CD4-positive, alpha-beta T cell treated with Interleukin-15 for 4 hours (primary cell): Measurements from ENCODE around the gene CBFA2T2.
"Not testable (repeated sequence)": the region's sequence is repeated elsewhere in the genome, so short reads cannot be mapped to it uniquely, and the experiment has no call there.

Experiments
- DNase-seq: peaks from one replicate; pipeline ENCODE4 v3.0.0-alpha.2; 2020; ENCODE audit warnings: low spot score

Gene CBFA2T2

DNA sequence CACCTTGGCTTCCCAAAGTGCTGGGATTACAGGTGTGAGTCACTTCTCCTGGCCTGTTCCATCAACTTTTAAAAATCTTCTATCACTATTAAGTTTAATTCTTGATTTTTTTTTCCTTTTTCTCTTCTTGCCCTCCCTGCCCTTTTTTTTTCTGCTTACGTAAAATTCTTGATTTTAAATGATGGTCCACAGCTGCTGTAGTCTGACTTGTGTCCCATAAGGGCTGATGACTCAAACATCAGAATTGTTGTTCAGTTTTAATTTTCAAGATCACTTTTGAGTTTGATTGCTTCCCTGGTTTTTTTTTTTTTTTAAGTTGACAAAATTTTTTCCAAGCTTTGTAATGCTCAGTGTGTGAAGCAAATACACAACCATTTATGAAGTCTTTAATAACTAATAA, 61.9 kb downstream of the CBFA2T2 start:
- no peak for DNase-seq

DNA sequence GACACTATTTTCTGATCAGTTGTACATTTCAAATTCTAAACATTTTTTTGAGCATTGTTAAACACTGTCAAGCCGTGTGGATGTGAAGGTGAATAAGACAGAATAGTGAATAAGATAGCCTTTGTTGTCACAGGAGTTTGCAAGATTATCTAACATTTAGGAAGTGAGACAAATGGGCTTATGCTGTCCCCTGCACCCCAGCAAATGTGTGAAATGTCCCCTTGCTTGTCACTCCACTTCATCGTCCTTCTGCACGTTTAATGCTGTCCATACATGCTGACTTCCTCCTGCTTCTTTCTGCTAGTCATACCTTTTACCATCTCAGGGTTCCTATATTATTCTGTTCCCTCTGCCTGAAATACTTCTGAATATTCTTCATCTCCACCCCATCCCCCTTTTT, 62.6 kb downstream of the CBFA2T2 start:
- no peak for DNase-seq

DNA sequence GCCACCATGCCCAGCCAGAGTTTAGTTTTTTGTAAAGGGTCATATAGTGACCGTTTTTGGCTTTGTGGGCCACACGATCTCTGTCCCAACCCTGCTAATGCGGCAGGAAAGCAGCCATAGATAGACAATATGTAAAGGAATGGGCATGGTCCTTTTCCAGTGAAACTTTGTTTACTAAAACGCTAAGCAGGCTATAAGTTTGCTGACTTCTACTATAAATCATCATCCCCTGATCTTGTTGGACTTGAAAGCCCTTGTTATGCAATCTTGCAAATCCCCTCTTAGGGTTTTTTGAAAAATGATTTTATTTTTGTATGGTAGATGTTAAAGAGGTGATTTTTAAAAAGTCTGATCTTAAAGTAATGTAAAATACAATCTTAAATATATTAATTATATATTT, 63.6 kb downstream of the CBFA2T2 start:
- DNase-seq, result no peak

DNA sequence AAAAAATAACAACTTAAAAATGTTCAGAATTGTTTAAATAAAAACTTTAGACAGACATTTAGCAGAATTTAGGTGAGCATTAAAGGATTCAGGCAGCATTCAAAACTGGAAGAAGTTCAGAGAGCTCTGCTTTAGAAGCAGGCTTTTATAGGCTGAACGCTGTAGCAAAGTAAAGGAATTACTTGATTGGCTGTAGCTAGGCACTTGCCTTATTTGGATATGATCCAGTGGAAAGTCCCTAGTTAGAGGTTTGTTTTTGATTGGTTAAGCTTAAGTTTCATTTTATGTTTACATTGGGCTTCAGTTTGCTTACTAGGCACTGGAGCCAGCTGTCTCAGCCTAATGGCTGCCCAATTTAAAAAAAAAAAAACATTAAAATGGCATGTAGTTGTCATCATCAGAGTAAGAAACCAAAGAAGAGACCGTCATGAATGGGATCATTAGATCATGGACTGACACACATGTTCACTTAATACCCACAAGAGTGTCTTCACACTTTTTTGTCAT, 65.1 kb downstream of the CBFA2T2 start:
- peak; percentile 89 for DNase-seq

DNA sequence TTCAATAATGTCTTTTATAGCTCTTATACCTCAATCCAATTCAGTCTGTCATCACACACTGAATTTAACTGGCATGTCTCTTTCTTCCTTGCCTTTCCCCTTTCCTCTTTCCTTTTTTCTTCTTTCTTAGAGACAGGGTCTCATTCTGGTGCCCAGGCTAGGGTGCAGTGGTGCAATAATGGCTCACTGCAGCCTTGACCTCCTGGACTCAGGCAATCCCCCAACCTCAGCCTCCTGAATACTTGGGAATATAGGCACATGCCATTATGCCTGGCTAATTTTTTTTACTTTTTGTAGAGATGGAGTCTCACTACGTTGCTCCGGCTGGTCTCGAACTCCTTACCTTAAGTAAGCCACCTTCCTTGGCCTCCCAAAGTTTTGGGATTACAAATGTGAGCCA, 65.9 kb downstream of the CBFA2T2 start:
- no peak for DNase-seq

DNA sequence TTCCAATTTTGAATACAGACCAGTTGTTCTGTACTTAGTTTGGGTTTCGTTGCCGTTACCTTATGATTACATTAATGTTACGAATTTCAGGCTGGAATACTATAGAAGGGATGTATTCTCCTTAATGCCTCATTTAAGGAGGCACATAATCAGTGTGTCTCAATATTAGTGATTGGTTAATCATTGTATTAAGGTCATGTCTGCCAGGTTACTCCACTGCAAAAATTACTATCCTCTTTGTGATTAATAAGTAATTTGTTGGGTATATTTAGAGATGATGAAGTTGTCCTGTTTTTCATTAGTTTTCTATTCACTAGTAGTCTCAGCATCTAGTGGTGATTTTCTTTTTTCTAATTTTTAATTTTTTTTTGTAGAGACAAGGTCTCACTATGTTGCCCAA, 66.3 kb downstream of the CBFA2T2 start:
- DNase-seq, result no peak

DNA sequence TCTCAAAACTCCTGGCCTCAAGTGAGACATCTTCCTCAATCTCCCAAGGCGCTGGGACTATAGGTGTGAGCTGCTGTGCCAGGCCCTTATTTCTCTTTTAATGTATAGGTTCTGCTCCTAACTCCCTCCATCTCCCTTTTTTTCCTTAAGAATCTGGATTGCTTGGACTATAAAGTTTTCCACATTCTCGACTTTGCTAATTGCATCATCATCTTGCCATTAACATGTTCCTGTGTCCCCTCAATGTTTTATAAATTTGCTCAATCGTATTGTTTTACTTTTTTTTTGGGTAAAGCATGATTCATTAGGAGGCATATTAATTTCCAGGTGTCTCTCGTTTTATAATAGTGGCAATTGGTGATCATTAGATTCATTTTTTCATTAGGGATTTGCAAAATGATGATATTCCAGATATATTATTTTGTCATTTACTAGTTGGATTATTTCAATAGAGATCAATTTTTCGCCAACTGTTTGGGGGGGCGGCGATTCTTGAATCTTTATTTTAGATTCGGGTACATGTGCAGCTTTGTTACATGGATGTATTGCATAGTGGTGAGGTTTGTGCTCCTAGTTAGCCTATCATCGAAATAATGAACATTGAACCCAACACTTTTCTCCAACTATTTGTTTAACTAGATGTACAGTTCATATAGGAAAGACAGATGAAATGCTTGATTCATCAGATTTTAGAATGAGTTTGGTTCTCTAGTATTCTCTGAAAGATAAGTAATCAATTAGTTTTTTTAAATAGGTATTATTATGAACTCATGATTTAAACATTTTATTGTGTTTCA, 68.7 kb downstream of the CBFA2T2 start:
- DNase-seq, result no peak

DNA sequence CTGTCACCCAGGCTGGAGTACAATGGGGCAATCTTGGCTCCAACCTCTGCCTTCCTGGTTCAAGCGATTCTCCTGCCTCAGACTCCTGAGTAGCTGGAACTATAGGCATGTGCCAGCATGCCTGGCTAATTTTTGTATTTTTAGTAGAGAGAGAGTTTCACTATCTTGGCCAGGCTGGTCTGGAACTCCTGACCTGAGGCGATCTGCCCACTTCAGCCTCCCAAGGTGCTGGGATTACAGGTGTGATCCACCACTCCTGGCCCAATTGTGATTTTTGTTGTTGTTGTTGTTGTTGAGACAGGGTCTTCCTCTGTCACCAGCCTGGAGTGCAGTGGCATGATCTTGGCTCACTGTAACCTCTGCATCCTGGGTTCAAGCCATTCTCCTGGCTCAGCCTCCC, 69.3 kb downstream of the CBFA2T2 start:
- DNase-seq, result no peak

DNA sequence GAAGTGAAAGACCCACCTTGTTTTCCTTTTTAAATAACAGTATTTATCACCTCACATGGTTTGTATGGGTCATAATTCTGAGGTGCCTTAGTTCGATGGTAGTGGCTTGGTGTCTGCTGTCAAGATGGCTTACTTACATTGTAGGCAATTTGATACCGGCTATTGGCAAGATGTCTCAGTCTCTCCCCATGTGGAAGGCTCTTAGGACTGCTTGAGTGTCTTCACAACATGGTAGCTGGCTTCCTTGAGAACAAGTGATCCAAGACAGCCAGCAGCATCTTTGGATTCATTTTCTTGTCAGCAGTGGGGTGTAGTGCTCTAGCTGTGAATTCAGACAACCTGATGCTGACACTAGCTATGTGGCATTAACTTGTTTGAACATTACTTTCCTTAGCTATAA, 70.1 kb downstream of the CBFA2T2 start:
- DNase-seq, result no peak

DNA sequence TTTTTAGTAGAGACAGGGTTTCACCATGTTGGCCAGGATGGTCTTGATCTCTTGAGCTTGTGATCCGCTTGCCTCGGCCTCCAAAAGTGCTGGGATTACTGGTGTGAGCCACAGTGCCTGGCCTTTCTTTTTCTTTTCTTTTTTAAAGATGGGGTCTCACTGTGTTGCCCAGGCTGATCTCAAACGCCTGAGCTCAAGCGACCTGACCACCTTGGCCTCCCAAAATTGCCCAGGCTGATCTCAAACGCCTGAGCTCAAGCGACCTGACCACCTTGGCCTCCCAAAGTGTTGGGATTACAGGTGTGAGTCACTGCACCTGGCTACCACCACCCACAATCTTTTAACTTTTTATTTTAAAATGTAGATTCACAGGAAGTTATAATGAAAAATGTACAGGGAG, 71.2 kb downstream of the CBFA2T2 start:
- DNase-seq, result not testable (repeated sequence)

DNA sequence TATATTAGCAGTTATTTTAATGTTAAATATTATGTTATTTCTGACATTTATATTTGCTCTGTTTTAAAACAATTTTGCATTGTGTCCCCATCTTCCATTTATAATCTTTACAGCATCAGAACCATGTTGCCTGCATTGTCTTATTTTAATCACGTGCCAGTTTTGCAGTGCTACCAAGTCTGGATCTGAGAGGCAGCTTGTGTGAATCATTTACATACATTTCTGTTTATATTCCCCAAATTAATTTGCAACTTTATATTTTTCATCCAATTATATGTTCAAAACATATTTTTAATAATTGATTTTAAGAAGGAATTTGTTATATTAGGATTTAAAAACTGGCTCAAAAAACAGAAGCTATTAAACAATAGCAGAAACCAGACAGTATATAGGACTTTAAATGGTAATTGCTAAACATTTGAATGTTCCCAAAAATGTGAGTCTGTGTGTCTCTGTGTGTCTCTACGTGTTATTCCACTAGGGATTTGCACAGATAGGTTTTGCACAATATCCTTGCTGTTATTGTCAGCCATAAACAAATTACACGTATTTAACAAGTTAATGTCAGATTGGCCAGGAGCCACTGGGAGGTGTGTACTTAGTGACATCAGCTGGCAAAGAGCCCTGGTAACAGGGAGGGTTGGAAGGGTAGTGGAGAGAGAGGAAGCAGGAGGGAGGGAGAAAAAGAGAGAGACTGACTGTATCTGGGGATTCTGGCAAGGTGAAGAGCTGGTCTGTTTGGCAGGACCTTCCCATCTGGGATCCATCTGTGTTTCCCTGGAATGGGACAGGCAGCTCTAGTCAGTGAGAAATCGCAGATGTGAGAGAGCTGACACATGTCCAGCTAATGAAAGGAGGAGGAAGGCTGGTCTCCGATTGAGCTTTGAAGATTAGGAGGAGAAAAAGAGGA, 72.1 kb downstream of the CBFA2T2 start:
- DNase-seq, result no peak

DNA sequence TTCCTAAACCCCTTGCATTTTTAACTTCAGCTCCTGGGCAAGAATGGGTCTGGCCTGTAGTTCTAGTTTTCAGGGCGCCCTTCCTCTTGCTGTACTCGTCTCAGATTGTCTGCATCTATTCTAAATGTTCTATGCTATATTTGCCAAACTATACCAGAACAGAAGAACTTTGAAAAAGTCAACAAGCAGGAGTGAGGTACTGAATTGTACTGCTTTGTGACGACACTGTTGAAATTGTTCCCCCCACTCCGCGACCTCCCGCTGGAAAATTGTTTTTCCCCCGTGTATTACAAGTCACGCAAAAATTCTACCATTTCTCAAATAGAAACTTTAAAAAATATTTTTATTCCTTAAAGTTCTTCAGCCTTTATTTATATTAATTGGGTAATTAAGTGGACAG, 73.9 kb downstream of the CBFA2T2 start:
- no peak for DNase-seq

DNA sequence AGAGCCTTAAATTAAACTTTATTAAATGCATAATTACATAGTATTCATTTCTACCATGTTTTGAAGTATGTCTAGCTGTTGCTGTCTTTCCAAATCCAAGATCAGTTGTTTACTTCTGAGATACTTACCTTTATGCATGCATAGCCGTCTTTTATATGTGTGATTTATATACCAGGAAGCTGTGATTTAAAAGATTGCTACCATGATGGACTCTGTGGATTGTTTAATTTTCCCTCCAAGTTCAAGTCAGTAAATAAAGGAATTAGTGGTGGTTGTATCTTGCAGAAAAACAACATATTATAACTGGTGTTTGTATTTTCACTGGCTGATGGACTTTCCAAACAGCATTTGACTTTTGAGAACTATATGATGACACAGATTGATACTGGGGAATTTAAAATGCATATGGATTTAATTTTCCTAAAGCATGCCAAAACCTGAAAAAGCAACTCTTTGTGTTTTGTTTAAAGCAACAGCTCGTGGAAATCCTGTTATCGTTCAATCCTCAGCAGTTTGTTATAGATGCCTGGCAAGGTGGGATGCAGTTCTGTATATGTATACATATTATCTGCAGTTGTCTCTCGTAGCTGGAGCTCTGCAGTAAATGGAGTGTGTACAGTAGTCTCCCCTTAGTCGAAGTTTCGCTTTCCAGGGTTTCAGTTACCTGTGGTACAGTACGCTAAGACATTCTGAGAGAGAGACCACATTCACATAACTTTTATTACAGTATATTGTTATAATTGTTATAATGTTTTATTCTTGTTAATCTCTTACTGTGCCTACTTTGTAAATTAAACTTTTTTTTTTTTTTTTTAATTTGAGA, 77.1 kb downstream of the CBFA2T2 start:
- no peak for DNase-seq

DNA sequence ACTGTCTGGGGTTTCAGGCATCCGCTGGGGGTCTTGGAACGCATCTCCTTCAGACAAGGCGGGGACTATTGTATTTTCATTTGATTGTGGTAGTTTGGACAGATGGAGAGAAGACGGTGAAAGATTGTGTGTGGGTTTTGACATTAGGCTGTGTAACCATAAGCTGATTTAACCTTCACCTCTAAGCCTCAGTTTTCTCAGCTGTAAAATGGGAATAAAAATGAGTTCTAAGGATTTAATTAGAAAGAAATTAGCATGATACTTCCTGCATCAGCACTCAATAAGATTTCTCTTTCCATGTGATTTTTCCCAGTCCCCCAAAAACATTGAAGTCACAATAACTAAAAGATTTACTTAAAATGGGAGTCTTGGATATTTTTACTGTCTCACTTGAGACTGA, 78.1 kb downstream of the CBFA2T2 start:
- DNase-seq, result no peak

DNA sequence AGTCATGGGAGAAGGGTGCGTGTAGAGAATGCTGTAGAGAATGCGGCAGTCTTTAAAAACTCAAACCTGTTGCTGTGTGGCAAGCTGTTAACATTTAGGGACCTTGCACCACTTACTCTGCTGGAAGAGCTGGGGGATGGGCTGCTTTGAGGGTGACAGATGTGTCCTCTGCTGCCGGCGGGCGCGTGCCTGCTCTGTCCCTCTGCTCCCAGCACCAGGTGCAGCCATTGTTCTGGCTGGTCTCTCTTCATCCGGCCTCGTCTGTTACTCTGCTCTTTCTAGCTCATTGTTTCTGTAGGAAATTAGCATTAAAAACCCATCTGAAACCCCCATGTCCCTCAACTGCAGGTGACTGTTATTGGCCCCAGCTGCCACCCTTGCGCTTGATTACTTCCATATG, 78.5 kb downstream of the CBFA2T2 start:
- no peak for DNase-seq

DNA sequence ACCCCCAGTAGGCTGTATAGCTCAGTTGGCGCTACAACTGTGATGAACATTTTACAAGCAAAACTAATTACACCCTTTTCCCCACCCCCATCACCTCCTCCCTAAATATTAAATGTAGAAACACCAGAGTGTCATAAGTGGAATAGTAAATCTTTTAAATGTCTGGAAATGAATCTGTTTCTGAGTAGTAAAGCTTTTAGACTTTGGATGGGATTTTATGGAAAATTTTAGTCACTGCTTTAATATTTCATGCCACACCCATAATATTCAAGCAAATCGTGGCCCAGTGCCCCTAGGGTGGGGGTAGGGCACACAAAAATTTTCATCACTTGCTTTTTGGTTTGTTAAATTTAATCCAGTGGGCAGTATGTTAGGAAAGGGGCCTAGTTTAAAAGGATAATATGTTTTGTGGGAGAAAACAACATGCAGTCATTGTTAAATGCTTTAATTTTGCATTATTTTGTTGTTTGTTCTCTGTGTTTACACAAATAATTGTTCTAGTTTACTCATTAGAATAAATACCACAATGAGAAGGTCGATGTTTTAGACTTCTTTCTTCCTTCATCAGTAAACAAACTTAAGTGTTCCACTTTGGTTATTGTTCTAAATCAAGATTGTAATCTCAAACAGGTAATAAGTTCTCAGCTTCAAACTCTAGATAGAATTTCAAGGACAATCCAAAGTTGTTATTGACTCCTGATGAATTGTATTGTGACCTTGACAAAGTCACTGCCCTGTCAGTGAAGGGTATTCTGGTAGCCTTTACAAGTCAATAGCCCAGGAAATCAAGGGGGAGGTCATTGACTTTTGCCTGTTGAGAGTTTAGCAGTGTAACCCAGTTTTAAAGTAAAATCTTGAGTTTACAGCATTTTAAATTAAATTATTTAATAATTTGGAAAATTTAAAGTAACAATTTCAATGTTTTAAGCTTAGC, 79.2 kb downstream of the CBFA2T2 start:
- DNase-seq, result no peak

DNA sequence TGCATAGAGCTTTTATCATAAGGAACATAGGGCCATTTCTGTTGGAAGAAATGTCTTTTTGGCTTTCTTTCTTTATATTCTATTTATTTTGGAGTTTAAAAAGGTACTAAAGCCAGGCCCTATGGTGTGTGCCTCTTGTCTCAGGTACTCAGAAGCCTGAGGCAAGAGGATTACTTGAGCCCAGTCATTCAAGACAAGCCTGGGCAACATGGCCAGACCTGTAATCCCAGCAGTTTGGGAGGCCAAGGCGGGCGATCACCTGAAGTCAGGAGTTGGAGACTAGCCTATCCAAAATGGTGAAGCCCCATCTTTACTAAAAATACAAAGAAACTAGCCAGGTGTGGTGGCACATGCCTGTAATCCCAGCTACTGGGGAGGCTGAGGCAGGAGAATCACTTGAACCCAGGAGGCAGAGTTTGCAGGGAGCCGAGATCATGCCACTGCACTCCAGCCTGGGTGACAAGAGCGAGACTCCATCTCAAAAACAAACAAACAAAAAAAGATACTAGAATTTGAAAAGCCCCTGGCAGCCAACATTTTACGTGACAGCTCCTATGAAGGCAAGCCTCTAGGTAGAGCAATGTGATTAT, 80.0 kb downstream of the CBFA2T2 start:
- no peak for DNase-seq

DNA sequence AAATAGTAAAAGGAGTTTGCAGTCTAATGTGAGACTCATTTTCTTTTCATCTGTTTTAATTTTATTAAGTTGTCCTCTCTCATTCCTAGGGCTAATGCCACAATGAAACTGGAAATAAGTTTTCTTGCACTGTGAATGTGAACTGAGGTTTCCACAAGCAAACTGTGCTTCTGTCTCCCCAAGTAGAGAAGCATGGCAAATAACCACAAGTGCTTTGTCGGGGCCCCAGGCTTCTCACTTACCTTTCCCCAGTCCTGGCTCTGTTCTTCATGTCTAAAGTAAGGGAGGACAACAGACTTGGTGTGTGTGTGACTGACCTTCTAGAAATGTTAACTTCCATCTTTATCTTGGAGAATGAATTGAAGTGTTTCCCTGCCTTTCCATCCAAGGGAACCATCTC, 80.8 kb downstream of the CBFA2T2 start:
- no peak for DNase-seq

DNA sequence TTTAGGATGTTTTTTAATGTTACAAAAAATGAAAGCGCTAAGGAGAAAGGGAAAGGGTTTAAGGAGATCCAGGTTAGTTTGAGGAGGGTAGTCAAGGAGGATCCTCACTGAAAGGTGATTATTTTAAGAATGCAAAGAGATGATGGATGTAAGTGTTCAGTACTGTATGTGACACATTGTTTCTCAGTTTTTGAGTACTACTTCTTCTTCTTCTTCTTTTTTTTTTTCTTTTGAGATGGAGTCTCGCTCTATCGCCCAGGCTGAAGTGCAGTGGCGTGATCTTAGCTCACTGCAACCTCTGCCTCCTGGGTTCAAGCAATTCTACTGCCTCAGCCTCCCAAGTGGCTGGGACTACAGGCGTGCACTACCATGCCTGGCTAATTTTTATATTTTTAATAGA, 83.4 kb downstream of the CBFA2T2 start:
- DNase-seq, result not testable (repeated sequence)

DNA sequence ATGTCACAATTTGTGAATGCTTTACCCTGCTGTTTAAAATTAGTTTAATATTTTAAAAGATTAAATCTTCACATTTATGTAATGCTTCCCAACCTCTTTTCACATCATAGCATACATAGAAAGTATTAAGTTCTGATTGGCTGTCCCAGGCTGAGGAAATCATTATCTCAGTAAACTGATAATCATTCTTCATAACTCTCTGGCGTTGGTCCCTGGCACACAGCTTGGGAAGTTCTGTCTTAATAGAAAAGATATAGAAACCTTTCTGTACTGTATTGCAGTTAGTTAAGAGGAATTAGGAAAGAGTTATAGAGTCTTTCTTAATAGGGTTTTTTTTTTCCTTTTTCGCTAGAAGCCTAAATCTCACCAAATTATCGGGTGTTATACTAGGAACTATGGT, 85.4 kb downstream of the CBFA2T2 start:
- no peak for DNase-seq
